GM12878 (cell line): Measurements from ENCODE around the gene USH1C. TPM values are rescaled to one million over a fixed set of nuclear protein-coding genes. Genes with fewer than 3 reads are reported as not detected.

ENCODE experiments used
- ATAC-seq: fragments of 200-7000 bp; cut with Tn5 transposase; 3 replicates; pipeline ENCODE4 v1.9.1; 2020; ENCODE audit warnings: mild to moderate bottlenecking, moderate library complexity
- BruUV-seq: library from RNA; stranded (reverse); fragments of 400-500 nt; replicated peaks from 2 replicates; lab custom pipeline; 2021; lab: Mats Ljungman, UMichigan
- CTCF ChIA-PET: fragments of 300-600 bp; sonication (Branson Sonifier 250); formaldehyde crosslinking; extraction: SDS; loops from one replicate; lab custom pipeline; 2021; ENCODE audit warnings: inconsistent platforms; lab: Yijun Ruan, JAX
- POLR2A ChIA-PET: fragments of 350-600 bp; formaldehyde crosslinking; extraction: SDS; loops from one replicate; lab custom pipeline; 2021; ENCODE audit warnings: inconsistent platforms; lab: Charles Lee
- RAD21 ChIA-PET: fragments of 300-600 bp; sonication (Branson Sonifier 250); formaldehyde crosslinking; loops from one replicate; lab custom pipeline; 2023; ENCODE audit warnings: antibody characterized with exemption; ENCODE audit not compliant: unreplicated experiment; lab: Charles Lee
- SMC1A ChIA-PET: fragments of 300-600 bp; sonication (Branson Sonifier 250); formaldehyde crosslinking; loops from one replicate; lab custom pipeline; 2023; ENCODE audit not compliant: unreplicated experiment, uncharacterized antibody; lab: Charles Lee
- DNase-seq: peaks from one replicate; pipeline ENCODE4 v3.0.0-alpha.2; 2011; ENCODE audit warnings: low read depth, low spot score
- FAIRE-seq: peaks from 3 replicates; lab custom pipeline; 2011; peaks lifted over from hg19 to GRCh38; lab: Jason Lieb, UNC
- H2AFZ ChIP-seq: 2 replicates; pipeline ENCODE4 v1.6.0; 2011; ENCODE audit warnings: low read depth, low read length, control low read depth; ENCODE audit not compliant: control insufficient read depth
- H3K27ac ChIP-seq: 2 replicates; pipeline ENCODE4 v1.5.1; 2011; ENCODE audit warnings: control low read depth; ENCODE audit not compliant: control insufficient read depth, insufficient read depth
- H3K27me3 ChIP-seq, 2 experiments: replicated peaks in 1 of 2; 2 replicates each; pipeline versions ENCODE4 v1.6.0 to v1.6.1; 2011; ENCODE audit warnings: low read length in 1 of 2; ENCODE audit not compliant: control insufficient read depth in 2 of 2, insufficient read depth in 2 of 2
- H3K36me3 ChIP-seq, 2 experiments: 2 replicates each; pipeline ENCODE4 v1.5.1; 2011; ENCODE audit warnings: low read length in 1 of 2; ENCODE audit not compliant: control insufficient read depth in 2 of 2, insufficient read depth in 2 of 2
- H3K4me1 ChIP-seq: 2 replicates; pipeline ENCODE4 v1.6.1; 2011; ENCODE audit warnings: mild to moderate bottlenecking, low read length, moderate library complexity, mixed read lengths; ENCODE audit not compliant: control insufficient read depth, insufficient read depth
- H3K4me2 ChIP-seq: 2 replicates; pipeline ENCODE4 v1.6.0; 2011; ENCODE audit warnings: control low read depth; ENCODE audit not compliant: control insufficient read depth, insufficient read depth
- H3K4me3 ChIP-seq: fragments of 200-600 bp; sonication (generic); 2 replicates; pipeline ENCODE4 v1.5.1; 2016
- H3K79me2 ChIP-seq: 2 replicates; pipeline ENCODE4 v1.6.0; 2011; ENCODE audit warnings: low read length; ENCODE audit not compliant: control insufficient read depth, insufficient read depth
- H3K9ac ChIP-seq: 2 replicates; pipeline ENCODE4 v1.8.0; 2011; ENCODE audit warnings: low read length, control low read depth, mixed read lengths; ENCODE audit not compliant: control insufficient read depth, insufficient read depth
- H3K9me3 ChIP-seq: replicated peaks from 3 replicates; pipeline ENCODE4 v1.5.1; 2011; ENCODE audit warnings: mild to moderate bottlenecking, low read length; ENCODE audit not compliant: control insufficient read depth, insufficient read depth
- H4K20me1 ChIP-seq: 2 replicates; pipeline ENCODE4 v1.6.0; 2011; ENCODE audit not compliant: control insufficient read depth, insufficient read depth
- CEBPB ChIP-seq, 2 experiments: fragments of 150-350 bp in 1 of 2; IDR thresholded peaks; 2 replicates each; pipeline ENCODE4 v1.6.1; 2012 to 2014; ENCODE audit warnings: low read depth in 2 of 2, low read length in 2 of 2, borderline replicate concordance in 1 of 2, inconsistent platforms in 1 of 2
- EP300 ChIP-seq, 2 experiments: fragments of 150-350 bp in 1 of 2; IDR thresholded peaks; 2 replicates each; pipeline ENCODE4 v1.6.1; 2011 to 2012; ENCODE audit warnings: low read depth in 2 of 2, low read length in 2 of 2, borderline replicate concordance in 1 of 2, improper control_type of control experiment in 1 of 2, inconsistent platforms in 1 of 2; ENCODE audit not compliant: control insufficient read depth in 1 of 2
- GATAD2B ChIP-seq: fragments of 450-650 bp; conservative IDR thresholded peaks from 2 replicates; pipeline ENCODE4 v1.6.1; 2017; ENCODE audit warnings: low read depth, mild to moderate bottlenecking, moderate library complexity
- HCFC1 ChIP-seq: fragments of 150-350 bp; IDR thresholded peaks from 2 replicates; pipeline ENCODE4 v1.6.1; 2014; ENCODE audit warnings: low read length
- HDGF ChIP-seq: fragments of 450-650 bp; IDR thresholded peaks from 2 replicates; pipeline ENCODE4 v1.6.1; 2016; ENCODE audit warnings: antibody characterized with exemption
- IKZF2 ChIP-seq, 2 experiments: fragments of 450-650 bp; IDR thresholded peaks; 2 replicates each; pipeline ENCODE4 v1.6.1; 2017; ENCODE audit warnings: mild to moderate bottlenecking in 2 of 2, moderate library complexity in 2 of 2
- JUNB ChIP-seq: IDR thresholded peaks from 2 replicates; pipeline ENCODE4 v1.6.1; 2016; ENCODE audit warnings: antibody characterized with exemption, mild to moderate bottlenecking
- NFIC ChIP-seq: IDR thresholded peaks from 2 replicates; pipeline ENCODE4 v1.6.1; 2012; ENCODE audit warnings: low read depth, mild to moderate bottlenecking, inconsistent platforms, low read length, moderate library complexity
- POLR2AphosphoS2 ChIP-seq: IDR thresholded peaks from 2 replicates; pipeline ENCODE4 v1.6.1; 2011; ENCODE audit warnings: low read depth, mild to moderate bottlenecking, low read length, improper control_type of control experiment, moderate library complexity
- RAD21 ChIP-seq: IDR thresholded peaks from 2 replicates; pipeline ENCODE4 v1.6.1; 2011; ENCODE audit warnings: mild to moderate bottlenecking, low read depth, low read length, moderate library complexity; ENCODE audit not compliant: insufficient read depth
- RELA ChIP-seq: fragments of 450-650 bp; IDR thresholded peaks from 2 replicates; pipeline ENCODE4 v1.8.0; 2014; ENCODE audit warnings: borderline replicate concordance; ENCODE audit not compliant: partially characterized antibody
- SMC3 ChIP-seq: IDR thresholded peaks from 2 replicates; pipeline ENCODE4 v1.6.1; 2011; ENCODE audit warnings: low read length, improper control_type of control experiment, borderline replicate concordance
- STAT1 ChIP-seq: fragments of 450-650 bp; conservative IDR thresholded peaks from 2 replicates; pipeline ENCODE4 v1.6.1; 2014; ENCODE audit warnings: antibody characterized with exemption, mild to moderate bottlenecking
- ZNF384 ChIP-seq: IDR thresholded peaks from 2 replicates; pipeline ENCODE4 v1.6.1; 2012; ENCODE audit warnings: low read depth, mild to moderate bottlenecking, low read length, improper control_type of control experiment, borderline replicate concordance
- WGBS: methylation state at CpG from one replicate; pipeline ENCODE4 v1.1.6; 2016; ENCODE audit warnings: low lambda C conversion rate; ENCODE audit not compliant: insufficient replicate concordance, insufficient coverage; ENCODE audit errors: missing lambda C conversion rate; 5-methylcytosine and 5-hydroxymethylcytosine counted together
- in situ Hi-C: fragments of 300-500 bp; cut with MboI; formaldehyde crosslinking; loops from 9 replicates; pipeline ENCODE4 v1.14.3; 2018; ENCODE audit warnings: mixed read lengths
- intact Hi-C: fragments of 100-400 bp; cut with micrococcal nuclease; formaldehyde crosslinking; loops from one replicate; pipeline ENCODE4 v1.14.2; 2022; ENCODE audit not compliant: unreplicated experiment
- polyA plus RNA-seq, 11 experiments: library from polyadenylated mRNA; depleted of rRNA in 4 of 11; unstranded in 6 of 11; stranded (reverse) in 5 of 11; fragments of >200 nt; fragmentation: Nextera tagmentation in 4 of 11; fragmentation: Illumina TruSeq in 1 of 11; extraction: Ambion mirVana in 4 of 11; extraction: Trizol in 1 of 11; gene quantifications; 1 replicate in 1 of 11; 2 replicates in 10 of 11; pipeline versions ENCODE4 v1.2.1 to v1.2.3, GENCODE V29; 2011 to 2016; ENCODE audit warnings: inconsistent platforms in 2 of 11, missing spikeins in 2 of 11, low read depth in 1 of 11
- total RNA-seq, 4 experiments: library from RNA; depleted of rRNA in 3 of 4; stranded (reverse); fragments of >200 nt in 3 of 4; fragmentation: Illumina TruSeq in 1 of 4; extraction: Trizol in 1 of 4; gene quantifications; 2 replicates each; pipeline versions ENCODE4 v1.2.1 to v1.2.3, GENCODE V29; 2013 to 2021
- TF ChIP-seq, protein P1 (sequence below): fragments of 450-650 bp; IDR thresholded peaks from 2 replicates; pipeline ENCODE4 v1.6.1; 2017; ENCODE audit warnings: low read depth, mild to moderate bottlenecking, moderate library complexity
- TF ChIP-seq, protein P2 (sequence below): fragments of 450-650 bp; IDR thresholded peaks from 2 replicates; pipeline ENCODE4 v1.6.1; 2017; ENCODE audit warnings: mild to moderate bottlenecking
- TF ChIP-seq, protein P3 (sequence below): fragments of 450-650 bp; formaldehyde crosslinking; IDR thresholded peaks from 2 replicates; pipeline ENCODE4 v1.4.0; 2020; ENCODE audit warnings: mild to moderate bottlenecking, moderate library complexity

USH1C gene
- total and polyA plus RNA-seq, 10 of the 15 experiments (the other 5 are each of a cell fraction or from before 2014, with no cell fraction given), result not detected

DNA sequence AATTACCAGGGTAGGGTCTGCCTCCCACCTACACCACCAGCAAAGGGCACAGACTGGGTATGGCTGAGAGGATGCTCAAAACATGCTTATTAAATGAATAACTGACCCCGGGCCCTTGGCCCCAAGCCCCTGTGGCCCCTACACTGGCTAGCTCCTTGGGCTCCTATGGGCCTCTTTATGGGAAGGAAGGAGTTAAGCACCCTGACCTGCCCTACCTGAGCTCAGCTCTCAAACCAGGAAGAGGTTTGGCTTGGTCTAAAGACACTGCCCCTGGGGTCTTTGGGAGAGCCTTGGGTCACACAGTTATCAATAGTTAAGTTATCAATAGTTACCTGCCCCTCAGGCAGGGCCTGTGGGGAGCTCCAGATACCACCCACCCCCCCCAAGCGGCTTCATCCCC lies 1.2 kb downstream of the USH1C start:
- no TSS peak for BruUV-seq
- FAIRE-seq, result no peak
- CTCF ChIA-PET, result interaction anchor here (1.3 kb wide), 1 partner anchor 15 kb away, joined by 5 read pairs; no protein-coding TSS in a partner anchor
- Histone ChIP-seq H4K20me1 (no peaks in the 10 kb centered on the region), H3K27me3 (peaks cover 3 to 6% of the 10 kb centered on the region in 2 experiments), H2AFZ (no peak overlapping the region), H3K9ac (no peak overlapping the region), H3K4me3 (no peak overlapping the region), H3K4me1 (no peaks in the 10 kb centered on the region), H3K79me2 (no peaks in the 10 kb centered on the region), H3K36me3 (no peaks in the 10 kb centered on the region), H3K9me3 (no peaks in the 10 kb centered on the region), H3K27ac (no peak overlapping the region), H3K4me2 (no peak overlapping the region)
- 0% methylated on average over 2 of the region's 2 CpGs for WGBS
- POLR2A ChIA-PET, result no interaction called here
- no peak for ATAC-seq
- RAD21 ChIA-PET, result no interaction called here
- in situ Hi-C loops, result no loop called here
- DNase-seq, result no peak
- SMC1A ChIA-PET, result no interaction called here
- intact Hi-C loops, result no loop called here
- TF ChIP-seq RELA, result no peak
- no peak for TF ChIP-seq NFIC
- TF ChIP-seq CEBPB (IDR thresholded peaks at IDR 0.05; ENCODE audit: borderline replicate concordance in 1 of 2, low read depth in 2 of 2, low read length in 2 of 2), result no peak
- no peak for TF ChIP-seq ZNF384
- no peak for TF ChIP-seq HCFC1
- no peak for TF ChIP-seq RAD21
- TF ChIP-seq HDGF, result no peak
- no peak for TF ChIP-seq STAT1
- no peak for TF ChIP-seq JUNB
- no peak for TF ChIP-seq POLR2AphosphoS2
- TF ChIP-seq EP300 (IDR thresholded peaks at IDR 0.05; ENCODE audit: borderline replicate concordance in 1 of 2, control insufficient read depth in 1 of 2, low read depth in 2 of 2, low read length in 2 of 2), result no peak
- no peak for TF ChIP-seq SMC3
- TF ChIP-seq, protein P1, sequence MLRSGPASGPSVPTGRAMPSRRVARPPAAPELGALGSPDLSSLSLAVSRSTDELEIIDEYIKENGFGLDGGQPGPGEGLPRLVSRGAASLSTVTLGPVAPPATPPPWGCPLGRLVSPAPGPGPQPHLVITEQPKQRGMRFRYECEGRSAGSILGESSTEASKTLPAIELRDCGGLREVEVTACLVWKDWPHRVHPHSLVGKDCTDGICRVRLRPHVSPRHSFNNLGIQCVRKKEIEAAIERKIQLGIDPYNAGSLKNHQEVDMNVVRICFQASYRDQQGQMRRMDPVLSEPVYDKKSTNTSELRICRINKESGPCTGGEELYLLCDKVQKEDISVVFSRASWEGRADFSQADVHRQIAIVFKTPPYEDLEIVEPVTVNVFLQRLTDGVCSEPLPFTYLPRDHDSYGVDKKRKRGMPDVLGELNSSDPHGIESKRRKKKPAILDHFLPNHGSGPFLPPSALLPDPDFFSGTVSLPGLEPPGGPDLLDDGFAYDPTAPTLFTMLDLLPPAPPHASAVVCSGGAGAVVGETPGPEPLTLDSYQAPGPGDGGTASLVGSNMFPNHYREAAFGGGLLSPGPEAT, result no peak
- TF ChIP-seq, protein P2, sequence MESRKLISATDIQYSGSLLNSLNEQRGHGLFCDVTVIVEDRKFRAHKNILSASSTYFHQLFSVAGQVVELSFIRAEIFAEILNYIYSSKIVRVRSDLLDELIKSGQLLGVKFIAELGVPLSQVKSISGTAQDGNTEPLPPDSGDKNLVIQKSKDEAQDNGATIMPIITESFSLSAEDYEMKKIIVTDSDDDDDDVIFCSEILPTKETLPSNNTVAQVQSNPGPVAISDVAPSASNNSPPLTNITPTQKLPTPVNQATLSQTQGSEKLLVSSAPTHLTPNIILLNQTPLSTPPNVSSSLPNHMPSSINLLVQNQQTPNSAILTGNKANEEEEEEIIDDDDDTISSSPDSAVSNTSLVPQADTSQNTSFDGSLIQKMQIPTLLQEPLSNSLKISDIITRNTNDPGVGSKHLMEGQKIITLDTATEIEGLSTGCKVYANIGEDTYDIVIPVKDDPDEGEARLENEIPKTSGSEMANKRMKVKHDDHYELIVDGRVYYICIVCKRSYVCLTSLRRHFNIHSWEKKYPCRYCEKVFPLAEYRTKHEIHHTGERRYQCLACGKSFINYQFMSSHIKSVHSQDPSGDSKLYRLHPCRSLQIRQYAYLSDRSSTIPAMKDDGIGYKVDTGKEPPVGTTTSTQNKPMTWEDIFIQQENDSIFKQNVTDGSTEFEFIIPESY, result no peak
- TF ChIP-seq IKZF2 (IDR thresholded peaks at IDR 0.05), result no peak
- no peak for TF ChIP-seq GATAD2B
- TF ChIP-seq, protein P3, sequence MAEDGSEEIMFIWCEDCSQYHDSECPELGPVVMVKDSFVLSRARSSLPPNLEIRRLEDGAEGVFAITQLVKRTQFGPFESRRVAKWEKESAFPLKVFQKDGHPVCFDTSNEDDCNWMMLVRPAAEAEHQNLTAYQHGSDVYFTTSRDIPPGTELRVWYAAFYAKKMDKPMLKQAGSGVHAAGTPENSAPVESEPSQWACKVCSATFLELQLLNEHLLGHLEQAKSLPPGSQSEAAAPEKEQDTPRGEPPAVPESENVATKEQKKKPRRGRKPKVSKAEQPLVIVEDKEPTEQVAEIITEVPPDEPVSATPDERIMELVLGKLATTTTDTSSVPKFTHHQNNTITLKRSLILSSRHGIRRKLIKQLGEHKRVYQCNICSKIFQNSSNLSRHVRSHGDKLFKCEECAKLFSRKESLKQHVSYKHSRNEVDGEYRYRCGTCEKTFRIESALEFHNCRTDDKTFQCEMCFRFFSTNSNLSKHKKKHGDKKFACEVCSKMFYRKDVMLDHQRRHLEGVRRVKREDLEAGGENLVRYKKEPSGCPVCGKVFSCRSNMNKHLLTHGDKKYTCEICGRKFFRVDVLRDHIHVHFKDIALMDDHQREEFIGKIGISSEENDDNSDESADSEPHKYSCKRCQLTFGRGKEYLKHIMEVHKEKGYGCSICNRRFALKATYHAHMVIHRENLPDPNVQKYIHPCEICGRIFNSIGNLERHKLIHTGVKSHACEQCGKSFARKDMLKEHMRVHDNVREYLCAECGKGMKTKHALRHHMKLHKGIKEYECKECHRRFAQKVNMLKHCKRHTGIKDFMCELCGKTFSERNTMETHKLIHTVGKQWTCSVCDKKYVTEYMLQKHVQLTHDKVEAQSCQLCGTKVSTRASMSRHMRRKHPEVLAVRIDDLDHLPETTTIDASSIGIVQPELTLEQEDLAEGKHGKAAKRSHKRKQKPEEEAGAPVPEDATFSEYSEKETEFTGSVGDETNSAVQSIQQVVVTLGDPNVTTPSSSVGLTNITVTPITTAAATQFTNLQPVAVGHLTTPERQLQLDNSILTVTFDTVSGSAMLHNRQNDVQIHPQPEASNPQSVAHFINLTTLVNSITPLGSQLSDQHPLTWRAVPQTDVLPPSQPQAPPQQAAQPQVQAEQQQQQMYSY (CRISPR knock-in tag), result no peak
